ENCODE measurements around the gene NPAS3.

GRCh38 chr14:33370426-33370825, 431.7 kb downstream of the NPAS3 start:
- TF ChIP-seq REST (IDR thresholded peaks at IDR 0.05; ENCODE audit: insufficient read depth in 1 of 2, low read depth in 2 of 2, low read length in 2 of 2) (no peak), POLR2AphosphoS5 (IDR thresholded peaks at IDR 0.05; ENCODE audit: low read depth, low read length) (no peak)

All from PFSK-1 (cell line).